ENCODE data around the gene LRRC8A. TPM values are rescaled to one million over a fixed set of nuclear protein-coding genes. Genes with fewer than 3 reads are reported as not detected.

The LRRC8A gene
- polyA plus RNA-seq, 12 donors: 15.2 to 24.4 (median 21.5) TPM; not detected in 1

- no peak for DNase-seq
These were observed 17.8 kb downstream of the LRRC8A start for GRCh38 chr9:128899566-128900322.

- DNase-seq: no peak
These were observed 19.4 kb downstream of the LRRC8A start for GRCh38 chr9:128901379-128901778.

GRCh38 chr9:128901822-128902221 lies 19.9 kb downstream of the LRRC8A start:
- no peak for DNase-seq

- no peak for DNase-seq
These were observed 20.6 kb downstream of the LRRC8A start for GRCh38 chr9:128902351-128903078.

GRCh38 chr9:128903079-128903461 lies 21.1 kb downstream of the LRRC8A start:
- DNase-seq: no peak

- DNase-seq: no peak
These were observed 22.1 kb downstream of the LRRC8A start for GRCh38 chr9:128903871-128904620.

GRCh38 chr9:128905964-128906363 lies 24.0 kb downstream of the LRRC8A start:
- no peak for DNase-seq

- no peak for DNase-seq
These were observed 24.8 kb downstream of the LRRC8A start for GRCh38 chr9:128906741-128907140.

GRCh38 chr9:128908372-128908771 lies 26.4 kb downstream of the LRRC8A start:
- DNase-seq: no peak

GRCh38 chr9:128909859-128910258 lies 27.9 kb downstream of the LRRC8A start:
- DNase-seq: no peak

- DNase-seq: no peak
These were observed 29.0 kb downstream of the LRRC8A start for GRCh38 chr9:128910906-128911305.

- DNase-seq: peak; percentile 35
These were observed 29.6 kb downstream of the LRRC8A start for GRCh38 chr9:128911529-128912035.

- no peak for DNase-seq
These were observed 30.4 kb downstream of the LRRC8A start for GRCh38 chr9:128912270-128912853.

GRCh38 chr9:128913048-128913900 lies 31.3 kb downstream of the LRRC8A start:
- no peak for DNase-seq

GRCh38 chr9:128913995-128914772 lies 32.3 kb downstream of the LRRC8A start:
- DNase-seq: no peak

GRCh38 chr9:128916204-128916603 lies 34.3 kb downstream of the LRRC8A start:
- no peak for DNase-seq

GRCh38 chr9:128916745-128917144 lies 34.8 kb downstream of the LRRC8A start:
- DNase-seq: no peak

- DNase-seq: peak; percentile 82
These were observed 35.4 kb downstream of the LRRC8A start for GRCh38 chr9:128917151-128917849.

GRCh38 chr9:128918921-128919320 lies 37.0 kb downstream of the LRRC8A start:
- DNase-seq: no peak
